Esophagus (tissue), 2 donors: Measurements from ENCODE around the gene SUN2. TPM values are rescaled to one million over a fixed set of nuclear protein-coding genes. Genes with fewer than 3 reads are reported as not detected.
"Not testable (repeated sequence)": the region's sequence is repeated elsewhere in the genome, so short reads cannot be mapped to it uniquely, and the experiment has no call there.

ENCODE experiments used
- H3K27ac ChIP-seq, 2 donors: one replicate each; pipeline ENCODE4 v1.5.1; 2013; ENCODE audit warnings: low read depth in 2 of 2, mild to moderate bottlenecking in 2 of 2, inconsistent platforms in 1 of 2, low read length in 1 of 2, moderate library complexity in 1 of 2
- H3K27me3 ChIP-seq, 2 donors: one replicate each; pipeline ENCODE4 v1.6.1; 2013; ENCODE audit warnings: low read length in 2 of 2, control low read depth in 1 of 2, mild to moderate bottlenecking in 1 of 2; ENCODE audit not compliant: insufficient read depth in 2 of 2, control insufficient read depth in 1 of 2
- H3K36me3 ChIP-seq, 2 donors: one replicate each; pipeline ENCODE4 v1.6.1; 2013; ENCODE audit warnings: low read length in 1 of 2; ENCODE audit not compliant: control insufficient read depth in 2 of 2, insufficient read depth in 2 of 2
- H3K4me1 ChIP-seq, 2 donors: one replicate each; pipeline ENCODE4 v1.6.1; 2013; ENCODE audit warnings: low read length in 1 of 2; ENCODE audit not compliant: control insufficient read depth in 2 of 2, insufficient read depth in 2 of 2
- H3K4me3 ChIP-seq, 2 donors: one replicate each; pipeline ENCODE4 v1.5.1; 2013; ENCODE audit warnings: low read length in 2 of 2, mild to moderate bottlenecking in 2 of 2, low read depth in 1 of 2, moderate library complexity in 1 of 2
- H3K9me3 ChIP-seq, 2 donors: one replicate each; pipeline ENCODE4 v1.6.1; 2013; ENCODE audit warnings: mild to moderate bottlenecking in 2 of 2, low read depth in 1 of 2, low read length in 1 of 2, moderate library complexity in 1 of 2; ENCODE audit not compliant: control insufficient read depth in 2 of 2, insufficient read depth in 1 of 2
- WGBS, 2 donors: extraction: QIAGEN DNeasy Blood & Tissue Kit; methylation state at CpG; one replicate each; pipeline ENCODE4 v1.1.7; 2013; 5-methylcytosine and 5-hydroxymethylcytosine counted together
- polyA plus RNA-seq, 2 donors: library from polyadenylated mRNA; stranded (reverse); fragments of 200-250 nt; gene quantifications; one replicate each; pipeline ENCODE4 v1.2.3, GENCODE V29; 2013
- donor health status: healthy with polysubstance abuse.
- donor health status: Bipolar disorder and iron deficiency.

The SUN2 gene, protein sequence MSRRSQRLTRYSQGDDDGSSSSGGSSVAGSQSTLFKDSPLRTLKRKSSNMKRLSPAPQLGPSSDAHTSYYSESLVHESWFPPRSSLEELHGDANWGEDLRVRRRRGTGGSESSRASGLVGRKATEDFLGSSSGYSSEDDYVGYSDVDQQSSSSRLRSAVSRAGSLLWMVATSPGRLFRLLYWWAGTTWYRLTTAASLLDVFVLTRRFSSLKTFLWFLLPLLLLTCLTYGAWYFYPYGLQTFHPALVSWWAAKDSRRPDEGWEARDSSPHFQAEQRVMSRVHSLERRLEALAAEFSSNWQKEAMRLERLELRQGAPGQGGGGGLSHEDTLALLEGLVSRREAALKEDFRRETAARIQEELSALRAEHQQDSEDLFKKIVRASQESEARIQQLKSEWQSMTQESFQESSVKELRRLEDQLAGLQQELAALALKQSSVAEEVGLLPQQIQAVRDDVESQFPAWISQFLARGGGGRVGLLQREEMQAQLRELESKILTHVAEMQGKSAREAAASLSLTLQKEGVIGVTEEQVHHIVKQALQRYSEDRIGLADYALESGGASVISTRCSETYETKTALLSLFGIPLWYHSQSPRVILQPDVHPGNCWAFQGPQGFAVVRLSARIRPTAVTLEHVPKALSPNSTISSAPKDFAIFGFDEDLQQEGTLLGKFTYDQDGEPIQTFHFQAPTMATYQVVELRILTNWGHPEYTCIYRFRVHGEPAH
- 10 to 100 TPM; 61.7 to 70.1 TPM for polyA plus RNA-seq

DNA sequence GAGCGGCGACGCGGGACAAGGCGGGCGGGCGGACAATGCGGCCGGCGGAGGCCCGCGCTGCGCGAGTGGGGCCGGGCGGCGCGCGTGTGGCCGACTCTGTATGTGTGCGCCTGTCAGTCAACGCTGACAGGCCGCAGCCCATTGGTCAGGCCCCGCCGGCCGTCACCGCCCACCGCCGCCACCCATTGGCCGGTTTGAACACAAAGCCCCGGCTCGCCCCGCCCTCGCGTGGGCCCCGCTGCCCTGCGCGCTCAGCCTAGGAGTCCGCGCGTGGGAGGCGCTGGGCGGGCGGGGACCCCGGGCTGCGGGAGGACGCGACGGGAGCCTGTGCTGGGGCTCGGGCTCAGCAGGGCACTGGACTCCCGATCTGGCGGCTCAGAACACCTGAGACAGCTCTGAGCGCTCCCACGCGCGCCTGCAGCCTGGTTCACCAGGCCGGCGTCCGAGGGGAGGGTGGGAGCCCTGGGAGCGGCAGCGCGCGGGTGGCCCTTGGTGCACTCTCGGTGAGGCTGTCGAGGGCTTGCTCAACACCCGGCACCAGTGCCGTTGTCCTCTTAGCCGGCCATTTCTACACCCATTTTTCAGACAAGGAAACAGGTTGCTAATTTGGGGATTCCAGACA, at the start of gene SUN2:
TSS of gene SUN2 (minus strand) at position 88 of the 622 bp plus-strand sequence. CDS start 3,370 bp downstream, outside the sequence.
- WGBS, 2 donors: 1% methylated on average over 39 to 68 of the region's 68 CpGs
- Histone ChIP-seq H3K4me1 (peaks cover 0 to 17% of the 10 kb centered on the region in 2 donors), H3K36me3 (peaks cover 0 to 16% of the 10 kb centered on the region in 2 donors), H3K4me3 (peak within 1 kb of the TSS; percentile 66 to 76), H3K27ac (peak within 1 kb of the TSS; percentile 96 to 99), H3K9me3 (no peaks in the 10 kb centered on the region), H3K27me3 (no peaks in the 10 kb centered on the region)

DNA sequence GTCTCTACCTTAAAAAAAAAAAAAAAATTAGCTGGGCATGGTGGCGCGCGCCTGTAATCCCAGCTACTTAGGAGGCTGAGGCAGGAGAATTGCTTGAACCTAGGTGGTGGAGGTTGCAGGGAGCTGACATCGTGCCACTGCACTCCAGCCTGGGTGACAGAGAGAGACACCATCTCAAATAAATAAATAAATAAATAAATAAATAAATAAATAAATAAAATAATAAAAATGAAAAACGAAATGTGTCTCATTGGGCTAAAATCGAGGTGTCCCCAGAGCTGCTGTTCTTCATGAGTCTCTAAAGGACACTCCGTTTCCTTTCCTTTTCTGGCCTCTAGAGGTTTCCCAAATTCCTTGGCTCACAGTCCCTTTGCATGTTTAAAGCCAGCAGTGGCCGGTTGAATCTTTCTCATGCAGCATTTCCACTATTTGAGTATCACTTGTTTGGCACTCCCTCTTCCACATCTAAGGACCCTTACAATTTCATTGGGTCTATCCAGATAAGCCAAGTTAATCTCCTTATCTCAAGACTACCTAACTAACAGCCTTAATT, 49.3 kb upstream of the SUN2 start:
- WGBS, 2 donors: 75 to 82% methylated on average over 8 of the region's 8 CpGs
- not testable (repeated sequence) for H3K27ac ChIP-seq, H3K27me3 ChIP-seq, H3K4me1 ChIP-seq, H3K4me3 ChIP-seq, H3K36me3 ChIP-seq, H3K9me3 ChIP-seq

GRCh38 chr22:38802671-38803121, 46.9 kb upstream of the SUN2 start:
- no peak overlapping the region for H3K27ac ChIP-seq
- H3K4me3 ChIP-seq: no peak overlapping the region
- WGBS, 2 donors: 28 to 29% methylated on average over 10 of the region's 10 CpGs

GRCh38 chr22:38799265-38800002, 43.6 kb upstream of the SUN2 start:
- peaks cover 0 to 3% of the 10 kb centered on the region in 2 donors for H3K4me1 ChIP-seq
- no peaks in the 10 kb centered on the region for H3K36me3 ChIP-seq
- no peaks in the 10 kb centered on the region for H3K9me3 ChIP-seq
- WGBS, 2 donors: 81 to 88% methylated on average over 6 of the region's 6 CpGs
- H3K27ac ChIP-seq: no peak overlapping the region
- H3K27me3 ChIP-seq: no peaks in the 10 kb centered on the region
- H3K4me3 ChIP-seq: no peak overlapping the region

More at GRCh38 chr22:38802671-38803121, 46.9 kb upstream of the SUN2 start:
- H3K27me3 ChIP-seq: no peaks in the 10 kb centered on the region
- peaks cover 0 to 3% of the 10 kb centered on the region in 2 donors for H3K4me1 ChIP-seq
- H3K36me3 ChIP-seq: no peaks in the 10 kb centered on the region
- no peaks in the 10 kb centered on the region for H3K9me3 ChIP-seq

DNA sequence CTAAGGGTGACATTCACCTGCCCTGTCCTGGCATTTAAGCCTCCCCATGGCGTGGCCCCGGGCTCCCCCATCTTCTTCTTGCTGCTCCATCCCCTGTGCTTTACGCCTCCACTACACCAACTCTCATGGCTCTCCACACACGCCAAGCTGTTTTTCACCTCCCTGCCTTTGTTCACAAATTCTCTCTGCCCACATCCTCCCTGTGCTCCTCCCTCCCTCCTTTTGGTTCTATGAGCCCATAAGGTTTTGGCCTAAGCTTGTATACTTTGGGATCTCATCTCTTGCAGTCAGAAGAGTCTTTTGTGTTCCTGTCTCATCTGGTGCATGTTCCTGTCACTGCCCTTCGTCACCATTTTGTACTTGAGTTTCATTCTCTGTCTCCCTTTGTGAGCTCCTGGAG, 42.7 kb upstream of the SUN2 start:
- no peaks in the 10 kb centered on the region for H3K36me3 ChIP-seq
- H3K4me1 ChIP-seq: peaks cover under 1 to 3% of the 10 kb centered on the region in 2 donors
- no peaks in the 10 kb centered on the region for H3K9me3 ChIP-seq
- no peak overlapping the region for H3K4me3 ChIP-seq
- H3K27me3 ChIP-seq: no peaks in the 10 kb centered on the region
- WGBS, 2 donors: 58 to 76% methylated on average over 5 of the region's 5 CpGs
- no peak overlapping the region for H3K27ac ChIP-seq

DNA sequence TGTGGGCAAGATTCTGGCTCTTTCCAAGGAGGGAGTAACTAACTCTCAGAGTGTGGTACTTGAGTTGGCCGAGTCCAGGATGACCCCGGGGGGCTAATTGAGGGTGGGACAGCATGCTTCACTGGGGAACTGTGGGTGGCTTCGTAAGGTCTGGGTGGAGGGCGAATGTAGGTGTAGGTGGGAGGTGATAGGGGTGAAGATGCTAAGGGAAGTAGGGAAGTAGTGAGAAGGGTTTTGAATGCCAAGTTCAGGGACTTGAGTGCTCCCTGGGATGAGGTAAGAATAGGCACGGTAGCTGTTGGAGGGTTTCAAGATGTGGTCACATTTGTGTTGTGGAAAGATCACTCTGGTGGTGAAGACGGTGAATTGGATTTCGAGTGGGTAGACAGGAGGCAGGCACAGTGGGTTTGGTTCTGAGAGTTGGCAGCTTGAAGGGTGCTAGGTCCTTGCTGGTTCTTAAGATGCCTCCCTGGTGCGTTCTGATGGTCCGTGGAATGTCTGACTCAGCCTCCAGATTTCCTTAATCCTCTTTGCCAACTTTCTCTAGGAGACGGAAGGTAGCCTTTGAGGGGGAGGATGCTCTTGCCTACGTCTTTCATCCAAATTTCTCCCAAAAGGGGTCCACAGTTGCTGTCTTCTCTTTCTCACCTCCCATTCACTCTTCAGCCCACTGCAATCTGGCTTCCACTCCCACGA, 40.6 kb upstream of the SUN2 start:
- Histone ChIP-seq H3K4me1 (peaks cover 0 to 4% of the 10 kb centered on the region in 2 donors), H3K27ac (no peak overlapping the region), H3K36me3 (no peaks in the 10 kb centered on the region), H3K4me3 (no peak overlapping the region), H3K27me3 (no peaks in the 10 kb centered on the region), H3K9me3 (no peaks in the 10 kb centered on the region)
- whole genome bisulfite sequencing, 2 donors: 79 to 80% methylated on average over 12 of the region's 12 CpGs

DNA sequence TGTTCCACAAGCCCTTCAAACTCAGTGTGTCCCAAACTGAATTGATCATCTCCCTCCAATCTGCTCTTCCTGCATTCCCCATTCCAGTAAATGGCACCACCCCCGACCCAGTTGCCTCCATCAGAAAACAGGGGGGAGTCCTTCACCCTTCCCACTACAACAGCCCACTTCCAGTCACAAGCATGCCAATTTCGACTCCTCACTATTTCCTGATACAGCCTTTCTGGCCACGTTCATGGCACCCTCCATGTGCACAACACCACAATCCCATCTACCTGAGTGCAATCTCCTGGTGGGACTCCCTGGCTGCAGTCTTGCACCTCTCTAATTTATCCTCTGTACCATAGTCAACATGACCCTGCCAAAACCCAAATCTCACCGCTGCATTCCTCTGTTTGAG, 39.8 kb upstream of the SUN2 start:
- no peak overlapping the region for H3K27ac ChIP-seq
- H3K36me3 ChIP-seq: no peaks in the 10 kb centered on the region
- no peak overlapping the region for H3K4me3 ChIP-seq
- no peaks in the 10 kb centered on the region for H3K9me3 ChIP-seq
- WGBS, 2 donors: 61 to 63% methylated on average over 4 of the region's 4 CpGs
- H3K27me3 ChIP-seq: no peaks in the 10 kb centered on the region
- peaks cover 0 to 4% of the 10 kb centered on the region in 2 donors for H3K4me1 ChIP-seq

- 0 to 1% methylated on average over 41 to 47 of the region's 47 CpGs for WGBS, 2 donors
- H3K4me1 ChIP-seq: peaks cover 0 to 4% of the 10 kb centered on the region in 2 donors
- H3K27ac ChIP-seq: peak within 1 kb of the TSS; percentile 73 to 74
- H3K27me3 ChIP-seq: no peaks in the 10 kb centered on the region
- H3K9me3 ChIP-seq: no peaks in the 10 kb centered on the region
- H3K4me3 ChIP-seq: peak within 1 kb of the TSS; percentile 70 to 82
- H3K36me3 ChIP-seq: no peaks in the 10 kb centered on the region
These were observed 38.1 kb upstream of the SUN2 start, which contains the start of gene DNAL4 for GRCh38 chr22:38793721-38794466. Gene DNAL4 (minus strand): TSS chr22:38794143. CDS start chr22:38782731, 11,412 bp downstream.
